IMR-90 (cell line): ENCODE measurements around the gene DHX57. TPM values are rescaled to one million over a fixed set of nuclear protein-coding genes. Genes with fewer than 3 reads are reported as not detected.
A peak's percentile ranks its signal among the peaks of the same experiment; 100 is the strongest.

ENCODE experiments used
- BHLHE40 ChIP-seq: fragments of 150-350 bp; IDR thresholded peaks from 2 replicates; pipeline ENCODE4 v1.6.1; 2016; ENCODE audit warnings: mild to moderate bottlenecking, low read depth, low read length
- CEBPB ChIP-seq: IDR thresholded peaks from 2 replicates; pipeline ENCODE4 v1.6.1; 2012; ENCODE audit warnings: low read depth, low read length, improper control_type of control experiment
- CHD1 ChIP-seq: IDR thresholded peaks from 2 replicates; pipeline ENCODE4 v1.6.1; 2012; ENCODE audit warnings: low read depth, low read length, improper control_type of control experiment
- MAFK ChIP-seq: IDR thresholded peaks from 2 replicates; pipeline ENCODE4 v1.6.1; 2012; ENCODE audit warnings: low read depth, low read length, improper control_type of control experiment
- RAD21 ChIP-seq: IDR thresholded peaks from 2 replicates; pipeline ENCODE4 v1.6.1; 2012; ENCODE audit warnings: low read length, improper control_type of control experiment
- RFX5 ChIP-seq: IDR thresholded peaks from 2 replicates; pipeline ENCODE4 v1.8.0; 2012; ENCODE audit warnings: low read depth, mild to moderate bottlenecking, low read length, moderate library complexity
- SMC3 ChIP-seq: fragments of 150-350 bp; IDR thresholded peaks from 2 replicates; pipeline ENCODE4 v1.6.1; 2016; ENCODE audit warnings: low read depth, mild to moderate bottlenecking, antibody characterized with exemption, low read length, moderate library complexity
- USF2 ChIP-seq: fragments of 150-350 bp; IDR thresholded peaks from 2 replicates; pipeline ENCODE4 v1.6.1; 2017; ENCODE audit warnings: mild to moderate bottlenecking, antibody characterized with exemption, low read length, low read depth
- polyA plus RNA-seq, 3 experiments: library from polyadenylated mRNA; depleted of rRNA; stranded (reverse); fragments of >200 nt; gene quantifications; 2 replicates each; pipeline ENCODE4 v1.2.3, GENCODE V29; 2012; ENCODE audit warnings: low replicate concordance in 1 of 3
- total RNA-seq: library from RNA; depleted of rRNA; stranded (reverse); fragments of >200 nt; gene quantifications from 2 replicates; pipeline ENCODE4 v1.2.3, GENCODE V29; 2012

DHX57 gene
- total and polyA plus RNA-seq, 2 of the 4 experiments (the other 2 are of a cell fraction): 9.5 to 24.4 TPM

- no peak for TF ChIP-seq MAFK
- TF ChIP-seq RFX5: no peak
- no peak for TF ChIP-seq SMC3
- peak; percentile 34; the same call in 1 of the 2 replicates for TF ChIP-seq BHLHE40
- TF ChIP-seq RAD21: no peak; the same call in 1 of the 2 replicates
- TF ChIP-seq CEBPB: peak; percentile 79
- peak; percentile 53 for TF ChIP-seq USF2
- 0 out of 2 replicates have a peak, but pooled peaks have one; percentile 71 for TF ChIP-seq CHD1
Observed at GRCh38 chr2:38750891-38751595, 124.7 kb downstream of the DHX57 start, which contains the start of gene SRSF7 (continued).
